Peyer's patch (tissue), 4 donors: ENCODE results near the gene BCAN. TPM values are rescaled to one million over a fixed set of nuclear protein-coding genes. Genes with fewer than 3 reads are reported as not detected.

Source experiments
- total RNA-seq, 4 donors: library from RNA; depleted of rRNA; stranded (reverse); fragments of >200 nt; gene quantifications; one replicate each; pipeline ENCODE4 v1.1.0, GENCODE V29; 2016

The BCAN gene
- total RNA-seq, 4 donors from 2014 or later = 0.28 to 1.3 TPM; not detected in 2

Other genes starting within 250 kb of the BCAN start
- gene MEF2D, start 141.3 kb upstream of the BCAN start, total RNA-seq = 10 to 100 TPM; 46.8 to 97.4 (median 64.1) TPM
- gene IQGAP3, start 69.6 kb upstream of the BCAN start, total RNA-seq = 10 to 100 TPM in 1 of 4 donors, 1 to 10 TPM in 3; 5.4 to 45.4 (median 8.2) TPM
- not detected for gene TTC24, start 62.4 kb upstream of the BCAN start, total RNA-seq
- 10 to 100 TPM; 38.0 to 96.5 (median 73.1) TPM for gene NAXE, start 50.3 kb upstream of the BCAN start, total RNA-seq
- gene GPATCH4, start 40.6 kb upstream of the BCAN start, total RNA-seq = 10 to 100 TPM in 2 of 4 donors, 1 to 10 TPM in 2; 6.3 to 38.0 (median 11.3) TPM
- gene HAPLN2, start 22.7 kb upstream of the BCAN start, total RNA-seq = 1 to 10 TPM in 3 of 4 donors, not detected in 1; 1.9 to 2.2 (median 2.1) TPM
- gene NES, start 35.3 kb downstream of the BCAN start, total RNA-seq = 10 to 100 TPM in 1 of 4 donors, 1 to 10 TPM in 3; 2.8 to 25.6 (median 3.1) TPM
- gene CRABP2, start 63.5 kb downstream of the BCAN start, total RNA-seq = 1 to 10 TPM in 2 of 4 donors, not detected in 2; 3.6 to 5.0 TPM
- gene METTL25B, start 86.4 kb downstream of the BCAN start, total RNA-seq = 10 to 100 TPM; 33.8 to 95.2 (median 64.9) TPM
- gene ISG20L2, start 86.6 kb downstream of the BCAN start, total RNA-seq = 10 to 100 TPM; 22.4 to 47.2 (median 27.9) TPM
- 10 to 100 TPM; 15.7 to 35.8 (median 22.0) TPM for gene MRPL24, start 99.0 kb downstream of the BCAN start, total RNA-seq
- gene HDGF, start 109.6 kb downstream of the BCAN start, total RNA-seq = 100 to 1,000 TPM; 234 to 309 (median 281) TPM
- 100 to 1,000 TPM in 1 of 4 donors, 10 to 100 TPM in 3; 43.3 to 114 (median 46.3) TPM for gene PRCC, start 125.4 kb downstream of the BCAN start, total RNA-seq
- gene SH2D2A, start 174.7 kb downstream of the BCAN start, total RNA-seq = 10 to 100 TPM in 1 of 4 donors, 1 to 10 TPM in 2, not detected in 1; 2.7 to 13.5 (median 6.5) TPM
- not detected for gene INSRR, start 217.0 kb downstream of the BCAN start, total RNA-seq
- under 1 TPM in 1 of 4 donors, not detected in 3; 0.57 TPM for gene NTRK1, start 218.7 kb downstream of the BCAN start, total RNA-seq